Measurements from ENCODE around the gene CACNA1B. TPM values are rescaled to one million over a fixed set of nuclear protein-coding genes. Genes with fewer than 3 reads are reported as not detected.

Gene CACNA1B
- total and polyA plus RNA-seq, 9 donors = 0.01 to 3.8 (median 0.16) TPM; not detected in 1

DNA sequence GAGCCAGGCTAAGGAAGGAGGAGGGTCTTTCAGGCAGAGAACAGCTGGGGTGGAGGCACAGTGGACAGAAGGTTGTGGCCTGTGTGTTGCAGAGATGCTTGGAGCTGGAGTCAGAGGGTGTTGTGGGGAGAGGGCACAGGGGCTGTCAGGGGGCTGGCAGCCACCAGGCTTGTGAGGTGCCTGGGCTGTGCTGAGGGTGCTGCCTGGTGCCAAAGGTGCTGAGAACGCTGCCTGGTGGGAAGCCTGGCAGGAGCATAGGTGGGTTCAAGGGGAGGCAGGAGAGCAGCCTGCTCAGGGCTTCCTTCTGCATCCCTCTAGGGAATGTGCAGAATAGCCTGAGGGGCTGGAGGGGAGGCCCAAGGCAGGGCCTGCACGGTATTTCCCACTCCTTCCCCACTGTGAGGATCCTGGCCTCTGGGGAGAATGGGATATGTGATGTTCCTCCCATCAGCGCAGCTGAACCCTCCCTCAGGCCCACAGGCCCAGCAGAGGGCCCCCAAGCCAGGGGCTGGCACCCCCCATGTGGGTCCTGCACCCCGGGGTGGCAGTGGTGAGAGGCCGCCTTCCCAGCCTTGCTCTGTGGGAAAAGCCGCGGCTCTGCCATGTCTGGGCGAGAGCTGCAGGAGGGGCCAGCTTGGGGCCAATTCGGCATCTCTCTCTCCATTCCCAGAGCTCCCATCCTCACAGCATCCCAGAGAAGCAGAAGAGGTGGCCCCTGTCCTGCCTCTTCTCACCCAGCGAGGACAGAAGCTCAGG, 76.3 kb downstream of the CACNA1B start:
- no peaks in the 10 kb centered on the region for H3K27me3 ChIP-seq
- intact Hi-C loops (cut with DNase I) = no loop called here
- H3K36me3 ChIP-seq = no peaks in the 10 kb centered on the region
- no peak overlapping the region for H3K4me3 ChIP-seq
- no peaks in the 10 kb centered on the region for H3K4me1 ChIP-seq (ENCODE audit: insufficient read depth)
- no peak for DNase-seq
- H3K27ac ChIP-seq = no peak overlapping the region
- no peak for TF ChIP-seq POLR2A (IDR thresholded peaks at IDR 0.05)
- TF ChIP-seq EP300 (IDR thresholded peaks at IDR 0.05) = no peak
- TF ChIP-seq, protein P1, sequence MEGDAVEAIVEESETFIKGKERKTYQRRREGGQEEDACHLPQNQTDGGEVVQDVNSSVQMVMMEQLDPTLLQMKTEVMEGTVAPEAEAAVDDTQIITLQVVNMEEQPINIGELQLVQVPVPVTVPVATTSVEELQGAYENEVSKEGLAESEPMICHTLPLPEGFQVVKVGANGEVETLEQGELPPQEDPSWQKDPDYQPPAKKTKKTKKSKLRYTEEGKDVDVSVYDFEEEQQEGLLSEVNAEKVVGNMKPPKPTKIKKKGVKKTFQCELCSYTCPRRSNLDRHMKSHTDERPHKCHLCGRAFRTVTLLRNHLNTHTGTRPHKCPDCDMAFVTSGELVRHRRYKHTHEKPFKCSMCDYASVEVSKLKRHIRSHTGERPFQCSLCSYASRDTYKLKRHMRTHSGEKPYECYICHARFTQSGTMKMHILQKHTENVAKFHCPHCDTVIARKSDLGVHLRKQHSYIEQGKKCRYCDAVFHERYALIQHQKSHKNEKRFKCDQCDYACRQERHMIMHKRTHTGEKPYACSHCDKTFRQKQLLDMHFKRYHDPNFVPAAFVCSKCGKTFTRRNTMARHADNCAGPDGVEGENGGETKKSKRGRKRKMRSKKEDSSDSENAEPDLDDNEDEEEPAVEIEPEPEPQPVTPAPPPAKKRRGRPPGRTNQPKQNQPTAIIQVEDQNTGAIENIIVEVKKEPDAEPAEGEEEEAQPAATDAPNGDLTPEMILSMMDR (IDR thresholded peaks at IDR 0.05) = no peak
- no peaks in the 10 kb centered on the region for H3K9me3 ChIP-seq
- 72 to 79% (median 77%) methylated on average over 10 of the region's 10 CpGs for WGBS, 3 donors

DNA sequence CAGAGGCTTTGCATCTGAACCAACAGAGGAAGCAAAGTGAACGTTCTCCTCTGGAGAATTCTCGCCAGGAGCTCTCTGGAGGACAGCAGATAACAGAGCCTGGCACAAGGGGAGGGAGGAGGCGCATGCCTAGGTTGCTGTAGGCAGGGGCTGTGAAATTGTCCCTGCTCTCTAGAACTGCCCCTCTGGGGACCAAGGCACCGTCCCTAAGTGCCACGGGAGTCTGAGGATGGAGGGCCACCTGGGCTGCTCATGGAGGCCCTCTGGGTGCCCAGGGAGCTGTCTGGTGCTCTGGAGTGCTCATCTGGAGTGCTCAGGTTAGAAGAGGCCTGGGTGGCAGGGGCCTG, 77.6 kb downstream of the CACNA1B start:
- H3K27ac ChIP-seq = no peak overlapping the region
- intact Hi-C loops (cut with DNase I) = no loop called here
- H3K27me3 ChIP-seq = no peaks in the 10 kb centered on the region
- TF ChIP-seq, protein P1 (IDR thresholded peaks at IDR 0.05) = no peak
- no peak for TF ChIP-seq POLR2A (IDR thresholded peaks at IDR 0.05)
- no peaks in the 10 kb centered on the region for H3K4me1 ChIP-seq (ENCODE audit: insufficient read depth)
- 65 to 78% (median 72%) methylated on average over 5 of the region's 5 CpGs for WGBS, 3 donors
- DNase-seq = no peak
- no peaks in the 10 kb centered on the region for H3K36me3 ChIP-seq
- H3K4me3 ChIP-seq = no peak overlapping the region
- H3K9me3 ChIP-seq = no peaks in the 10 kb centered on the region

DNA sequence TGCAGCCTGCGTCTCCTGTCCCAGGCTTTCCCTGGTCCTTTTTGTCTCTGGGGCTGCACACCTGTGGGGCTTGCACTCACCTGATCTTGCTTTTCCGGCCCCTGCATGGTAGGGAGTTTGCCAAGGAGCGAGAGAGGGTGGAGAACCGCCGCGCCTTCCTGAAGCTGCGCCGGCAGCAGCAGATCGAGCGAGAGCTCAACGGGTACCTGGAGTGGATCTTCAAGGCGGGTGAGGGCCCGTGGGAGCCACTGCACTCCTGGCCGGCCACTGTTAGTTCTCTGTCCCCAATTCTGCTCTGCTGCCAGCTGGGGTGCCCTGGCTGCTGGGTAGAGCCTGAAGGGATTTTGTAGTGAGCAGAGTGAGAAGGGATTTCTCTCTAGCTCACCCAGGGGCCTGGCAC, 78.0 kb downstream of the CACNA1B start:
- Histone ChIP-seq H3K27ac (no peak overlapping the region), H3K9me3 (no peaks in the 10 kb centered on the region), H3K36me3 (no peaks in the 10 kb centered on the region), H3K4me3 (no peak overlapping the region), H3K4me1 (ENCODE audit: insufficient read depth) (no peaks in the 10 kb centered on the region), H3K27me3 (no peaks in the 10 kb centered on the region)
- 91 to 95% (median 92%) methylated on average over 14 of the region's 14 CpGs for WGBS, 3 donors
- DNase-seq = no peak
- intact Hi-C loops (cut with DNase I) = no loop called here
- TF ChIP-seq POLR2A (IDR thresholded peaks at IDR 0.05) (no peak), EP300 (IDR thresholded peaks at IDR 0.05) (no peak)
- TF ChIP-seq, protein P1 (IDR thresholded peaks at IDR 0.05) = no peak

- no peak for DNase-seq
- WGBS, 3 donors = 77 to 85% (median 81%) methylated on average over 9 of the region's 9 CpGs
- H3K27me3 ChIP-seq = no peaks in the 10 kb centered on the region
- H3K9me3 ChIP-seq = no peaks in the 10 kb centered on the region
- no peaks in the 10 kb centered on the region for H3K36me3 ChIP-seq
- intact Hi-C loops (cut with DNase I) = no loop called here
- no peak overlapping the region for H3K27ac ChIP-seq
- TF ChIP-seq, protein P1 (IDR thresholded peaks at IDR 0.05) = no peak
- TF ChIP-seq EP300 (IDR thresholded peaks at IDR 0.05) (no peak), POLR2A (IDR thresholded peaks at IDR 0.05) (no peak)
- H3K4me1 ChIP-seq (ENCODE audit: insufficient read depth) = no peaks in the 10 kb centered on the region
- no peak overlapping the region for H3K4me3 ChIP-seq
These were observed 78.5 kb downstream of the CACNA1B start for GRCh38 chr9:137956039-137956438.
